Stimulated activated CD8-positive, alpha-beta memory T cell treated with anti-CD3 and anti-CD28 coated beads, Interleukin-4, amount 100 ng/mL, for 1 hour (primary cell): ENCODE results near the gene PLEKHN1.
"Not testable (repeated sequence)": the region's sequence is repeated elsewhere in the genome, so short reads cannot be mapped to it uniquely, and the experiment has no call there.

ENCODE experiments used
- DNase-seq, 2 donors: peaks; one replicate each; pipeline ENCODE4 v3.0.0-alpha.2; 2020; ENCODE audit warnings: low read depth in 2 of 2, low spot score in 1 of 2

The PLEKHN1 gene

DNA sequence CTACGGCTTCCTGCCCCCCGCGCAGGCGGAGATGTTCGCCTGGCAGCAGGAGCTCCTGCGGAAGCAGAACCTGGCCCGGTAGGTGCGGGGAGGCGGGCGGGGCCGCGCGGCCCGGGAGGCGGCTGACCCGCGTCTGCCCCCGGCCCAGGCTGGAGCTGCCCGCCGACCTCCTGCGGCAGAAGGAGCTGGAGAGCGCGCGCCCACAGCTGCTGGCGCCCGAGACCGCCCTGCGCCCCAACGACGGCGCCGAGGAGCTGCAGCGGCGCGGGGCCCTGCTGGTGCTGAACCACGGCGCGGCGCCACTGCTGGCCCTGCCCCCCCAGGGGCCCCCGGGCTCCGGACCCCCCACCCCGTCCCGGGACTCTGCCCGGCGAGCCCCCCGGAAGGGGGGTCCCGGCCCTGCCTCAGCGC lies 23.9 kb upstream of the PLEKHN1 start:
- DNase-seq, result no peak

DNA sequence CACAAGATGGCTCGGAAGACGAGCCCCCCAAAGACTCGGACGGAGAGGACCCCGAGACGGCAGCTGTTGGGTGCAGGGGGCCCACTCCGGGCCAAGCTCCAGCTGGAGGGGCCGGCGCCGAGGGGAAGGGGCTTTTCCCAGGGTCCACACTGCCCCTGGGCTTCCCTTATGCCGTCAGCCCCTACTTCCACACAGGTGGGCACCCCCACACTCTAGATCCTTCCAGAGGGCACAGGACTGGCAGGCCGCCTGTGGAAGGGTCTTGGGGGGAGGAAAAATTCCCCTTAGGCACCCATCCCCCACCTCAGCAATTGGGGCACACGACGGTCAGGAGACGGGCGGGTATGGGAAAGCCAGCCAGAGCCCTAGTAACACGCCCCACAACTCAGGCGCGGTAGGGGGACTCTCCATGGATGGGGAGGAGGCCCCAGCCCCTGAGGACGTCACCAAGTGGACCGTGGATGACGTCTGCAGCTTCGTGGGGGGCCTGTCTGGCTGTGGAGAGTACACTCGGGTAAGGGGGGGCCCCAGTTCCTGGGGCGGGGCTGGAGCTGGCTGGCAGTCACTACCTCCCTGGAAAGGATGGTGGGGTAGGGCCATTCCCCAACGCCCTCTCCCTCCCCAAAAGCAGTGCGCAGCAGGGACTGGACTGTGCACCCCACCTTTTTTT lies 23.3 kb upstream of the PLEKHN1 start:
- no peak for DNase-seq

DNA sequence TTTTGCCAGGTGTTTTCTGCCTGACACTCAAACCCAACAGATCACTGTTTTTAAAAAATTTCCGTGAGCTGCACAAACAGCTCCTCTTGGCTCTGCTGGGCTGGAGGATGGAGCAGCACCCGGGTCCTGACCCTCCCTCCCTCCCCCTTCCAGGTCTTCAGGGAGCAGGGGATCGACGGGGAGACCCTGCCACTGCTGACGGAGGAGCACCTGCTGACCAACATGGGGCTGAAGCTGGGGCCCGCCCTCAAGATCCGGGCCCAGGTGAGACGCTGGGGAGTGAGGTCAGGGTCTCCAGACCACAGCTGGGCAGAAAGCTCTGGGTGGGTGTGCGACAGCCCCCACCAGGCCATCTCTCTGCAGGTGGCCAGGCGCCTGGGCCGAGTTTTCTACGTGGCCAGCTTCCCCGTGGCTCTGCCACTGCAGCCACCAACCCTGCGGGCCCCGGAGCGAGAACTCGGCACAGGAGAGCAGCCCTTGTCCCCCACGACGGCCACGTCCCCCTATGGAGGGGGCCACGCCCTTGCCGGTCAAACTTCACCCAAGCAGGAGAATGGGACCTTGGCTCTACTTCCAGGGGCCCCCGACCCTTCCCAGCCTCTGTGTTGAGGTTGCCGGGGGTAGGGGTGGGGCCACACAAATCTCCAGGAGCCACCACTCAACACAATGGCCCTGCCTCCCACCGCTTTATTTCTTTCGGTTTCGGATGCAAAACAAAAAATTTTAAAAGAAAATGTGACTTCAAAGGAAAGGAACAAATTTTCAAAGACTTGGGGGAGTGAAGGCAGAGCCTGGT lies 22.5 kb upstream of the PLEKHN1 start:
- DNase-seq, result no peak

DNA sequence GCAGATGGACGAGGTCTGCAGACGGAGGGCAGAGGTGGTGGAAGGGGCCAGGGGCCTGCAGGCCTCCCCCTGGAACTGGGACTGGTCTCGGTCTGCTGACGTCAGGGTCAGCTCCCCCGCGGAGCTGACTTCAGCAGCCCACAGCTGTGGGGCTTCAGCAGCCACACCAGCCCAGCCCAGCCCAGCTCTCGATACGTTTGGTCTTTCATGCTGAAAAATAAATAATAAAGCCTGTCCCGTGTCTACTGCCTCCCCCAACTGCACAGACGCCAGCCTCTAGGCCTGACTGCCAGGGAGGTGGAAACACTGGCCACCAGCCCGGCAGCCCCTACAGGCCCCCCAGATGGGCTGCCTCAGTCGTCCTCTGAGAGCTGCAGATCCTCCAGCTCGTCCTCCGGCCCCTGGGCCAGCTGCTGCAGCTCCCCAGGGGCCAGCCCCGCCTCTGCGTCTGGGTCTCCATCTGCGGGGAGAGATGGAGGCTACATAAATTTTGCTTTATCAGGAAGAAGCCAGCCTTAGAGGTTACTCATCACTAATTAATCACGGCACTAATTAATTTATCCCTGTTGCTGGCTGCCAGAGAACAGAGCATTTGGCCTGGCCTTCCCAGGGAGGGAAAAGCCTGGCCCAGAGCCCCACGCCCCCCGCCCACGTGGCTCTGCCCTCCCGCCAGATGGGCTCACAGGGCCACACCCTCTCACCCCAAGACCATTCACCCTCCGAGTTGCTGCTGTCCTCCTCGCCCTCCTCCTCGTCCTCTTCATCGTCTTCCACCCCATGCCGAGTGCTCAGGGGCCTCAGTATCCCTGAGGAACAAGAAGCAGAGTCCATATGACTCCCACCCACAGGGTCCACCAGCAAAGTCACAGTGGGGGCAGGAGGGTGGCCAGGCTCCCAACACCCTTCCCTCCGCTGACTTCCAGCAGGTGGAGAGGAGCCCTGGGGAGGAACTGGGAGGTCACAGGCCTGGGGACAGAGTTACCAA lies 21.6 kb upstream of the PLEKHN1 start:
- DNase-seq, result no peak

DNA sequence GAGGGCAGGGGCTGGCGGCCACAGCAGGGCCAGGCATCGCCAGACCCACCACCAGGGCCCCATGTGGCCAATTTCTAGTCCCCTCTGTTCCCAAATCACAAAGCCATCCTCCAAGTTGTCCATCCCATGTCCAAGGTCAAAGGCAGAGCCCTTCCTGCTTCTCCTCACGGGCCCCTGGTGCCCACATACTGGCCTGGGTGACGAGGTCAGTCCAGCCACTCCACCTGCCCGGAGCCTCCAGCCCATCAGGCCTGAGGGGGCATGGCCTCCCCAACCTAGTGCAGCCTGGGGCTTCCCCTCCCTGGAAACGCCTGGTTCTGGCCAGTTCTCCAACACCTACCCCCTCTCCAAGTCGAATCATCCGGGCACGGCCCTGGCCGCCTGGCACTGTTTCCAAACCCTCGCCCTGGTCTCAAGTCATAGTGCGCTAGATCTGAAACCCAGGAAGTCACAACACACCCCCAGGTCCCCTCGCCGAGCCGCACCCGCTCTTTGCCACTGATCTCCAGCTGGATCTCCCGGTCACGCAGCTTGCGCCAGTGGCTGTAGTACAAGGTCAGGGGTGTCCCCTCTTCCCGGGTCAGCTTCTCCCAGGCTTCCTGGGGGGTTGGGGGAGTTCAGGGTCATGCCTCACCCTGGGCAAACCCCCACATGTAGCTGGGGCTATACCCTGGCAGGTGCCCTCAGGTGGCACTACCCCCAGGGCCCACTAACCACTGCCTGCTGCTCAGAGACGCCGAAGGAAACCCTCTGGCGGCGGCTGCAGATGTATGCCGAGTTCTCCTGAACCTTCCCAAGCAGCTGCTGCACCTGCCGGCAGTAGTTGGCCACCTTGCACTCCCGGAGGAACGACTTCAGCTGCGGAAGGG lies 20.4 kb upstream of the PLEKHN1 start:
- DNase-seq, result no peak

DNA sequence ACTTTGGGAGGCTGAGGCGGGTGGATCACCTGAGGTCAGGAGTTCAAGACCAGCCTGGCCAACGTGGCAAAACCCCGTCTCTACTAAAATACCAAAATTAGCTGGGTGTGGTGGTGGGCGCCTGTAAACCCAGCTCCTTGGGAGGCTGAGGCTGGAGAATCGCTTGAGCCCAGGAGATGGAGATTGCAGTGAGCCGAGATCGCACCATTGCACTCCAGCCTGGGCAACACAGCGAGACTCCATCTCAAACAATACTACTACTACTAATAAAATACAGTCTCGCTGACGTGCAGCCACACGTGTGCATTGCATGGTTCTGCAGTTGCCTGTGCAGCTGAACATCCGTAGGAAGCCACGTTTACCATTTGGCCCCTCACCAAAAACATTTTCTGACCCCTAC lies 19.5 kb upstream of the PLEKHN1 start:
- DNase-seq, result not testable (repeated sequence)

DNA sequence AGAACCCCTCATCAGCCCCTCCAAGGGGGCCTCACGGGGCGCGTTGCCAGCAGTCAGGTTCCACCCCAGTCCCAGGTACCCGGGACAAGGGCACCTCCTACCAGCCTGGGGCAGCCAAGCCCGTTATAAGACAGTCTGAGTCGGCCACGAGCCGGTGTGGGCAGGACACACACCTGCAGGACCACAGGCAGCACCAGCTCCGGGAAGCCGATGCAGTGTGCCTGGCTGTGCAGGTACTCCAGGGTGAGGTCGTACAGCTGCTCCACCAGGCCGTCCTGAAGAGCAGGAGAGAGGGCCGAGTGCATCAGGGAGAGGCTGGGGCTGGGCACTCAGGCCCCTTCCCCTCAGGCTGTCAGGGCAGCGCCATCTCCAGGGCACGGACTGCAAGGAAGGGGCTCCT lies 18.3 kb upstream of the PLEKHN1 start:
- no peak for DNase-seq

DNA sequence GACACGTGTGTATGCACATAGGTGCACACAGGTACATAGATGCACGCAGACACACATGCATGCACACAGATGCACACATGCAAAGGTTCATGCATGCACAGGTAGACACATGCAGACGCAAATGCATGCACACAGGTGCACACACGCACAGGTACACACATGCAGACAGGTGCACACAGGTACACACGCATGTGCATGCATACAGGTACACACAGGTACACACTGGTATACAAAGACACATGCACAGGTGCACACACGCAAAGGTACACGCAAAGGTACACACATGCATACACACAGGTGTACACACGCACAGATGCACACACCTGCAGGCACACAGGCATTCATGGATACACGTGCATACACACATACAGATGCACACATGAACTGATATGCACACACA lies 16.0 kb upstream of the PLEKHN1 start:
- DNase-seq, result no peak

DNA sequence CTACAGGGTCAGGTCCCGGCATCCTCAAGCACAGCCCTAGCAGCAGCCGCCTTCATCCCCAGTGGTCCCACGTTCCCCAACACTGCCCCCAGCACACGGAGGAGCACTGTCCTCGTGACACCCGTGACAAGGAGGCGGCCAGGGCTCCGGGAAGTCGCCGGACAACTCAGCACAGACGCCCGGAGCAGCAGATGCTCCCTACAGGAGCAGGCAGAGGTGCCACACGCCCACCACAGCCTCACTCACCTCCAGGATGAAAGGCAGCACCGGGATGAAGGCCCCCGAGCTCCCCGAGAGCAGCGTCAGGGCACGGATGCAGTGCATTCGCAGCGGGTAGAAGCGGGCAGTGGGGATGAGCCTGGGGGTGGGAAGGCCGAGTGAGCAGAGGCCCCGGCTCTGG lies 15.4 kb upstream of the PLEKHN1 start:
- DNase-seq, result no peak

DNA sequence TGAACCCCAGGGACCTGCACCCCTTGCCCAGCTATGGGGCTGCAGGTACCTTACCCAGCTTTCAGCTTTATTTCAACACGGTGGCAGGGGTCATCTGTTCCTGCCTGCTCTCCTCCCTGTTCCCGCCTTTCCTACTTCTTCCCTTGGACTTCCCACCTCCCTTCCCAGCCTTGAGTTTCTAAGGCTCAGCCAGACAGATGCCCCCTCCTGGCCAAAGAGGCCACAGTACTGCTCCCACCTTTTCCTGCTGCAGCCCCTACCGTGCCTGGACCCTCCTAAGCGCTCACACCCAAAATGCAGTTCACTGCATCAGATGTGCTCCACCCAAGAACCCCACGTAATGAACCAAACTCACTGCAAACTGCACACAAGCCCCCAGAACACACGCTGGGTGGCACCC lies 14.9 kb upstream of the PLEKHN1 start:
- no peak for DNase-seq

DNA sequence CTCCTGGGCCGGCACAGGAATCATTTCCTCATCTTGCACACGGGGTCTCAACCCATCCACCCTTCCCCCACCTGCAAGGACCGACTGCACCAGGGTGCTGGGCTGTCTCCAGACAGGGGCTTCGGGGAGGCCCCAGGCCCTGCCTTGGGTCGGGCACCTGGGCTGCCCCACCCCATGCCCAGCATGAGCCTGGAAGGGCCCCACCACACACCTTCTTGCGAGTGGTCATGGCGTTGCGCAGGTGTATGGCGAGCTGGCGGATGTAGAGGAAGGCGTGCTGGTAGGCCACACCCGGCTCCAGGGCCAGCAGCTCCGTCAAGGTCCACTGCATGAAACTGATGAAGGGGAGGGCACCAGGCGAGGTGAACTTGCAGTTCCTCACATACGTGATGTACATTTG lies 14.1 kb upstream of the PLEKHN1 start:
- no peak for DNase-seq

DNA sequence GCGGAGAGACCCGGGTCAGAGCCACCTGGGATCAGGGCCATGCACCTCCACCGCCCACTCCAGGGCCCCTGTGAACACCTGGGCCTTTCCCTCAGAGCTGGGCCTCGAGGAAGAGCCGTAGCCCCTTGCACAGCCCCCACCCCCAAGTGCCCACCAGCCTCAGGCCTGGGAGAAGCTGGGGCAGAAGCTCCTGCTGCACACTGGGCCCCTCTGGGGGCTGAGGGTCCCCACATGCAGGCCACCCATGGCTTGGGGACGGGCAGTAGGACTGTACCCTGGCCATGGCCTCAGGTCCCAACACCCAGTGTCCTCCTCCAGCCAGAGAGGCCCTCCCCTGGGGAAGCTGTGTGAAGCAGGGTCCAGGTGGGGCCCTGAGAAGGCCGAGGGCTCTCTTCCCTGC lies 13.7 kb upstream of the PLEKHN1 start:
- no peak for DNase-seq

DNA sequence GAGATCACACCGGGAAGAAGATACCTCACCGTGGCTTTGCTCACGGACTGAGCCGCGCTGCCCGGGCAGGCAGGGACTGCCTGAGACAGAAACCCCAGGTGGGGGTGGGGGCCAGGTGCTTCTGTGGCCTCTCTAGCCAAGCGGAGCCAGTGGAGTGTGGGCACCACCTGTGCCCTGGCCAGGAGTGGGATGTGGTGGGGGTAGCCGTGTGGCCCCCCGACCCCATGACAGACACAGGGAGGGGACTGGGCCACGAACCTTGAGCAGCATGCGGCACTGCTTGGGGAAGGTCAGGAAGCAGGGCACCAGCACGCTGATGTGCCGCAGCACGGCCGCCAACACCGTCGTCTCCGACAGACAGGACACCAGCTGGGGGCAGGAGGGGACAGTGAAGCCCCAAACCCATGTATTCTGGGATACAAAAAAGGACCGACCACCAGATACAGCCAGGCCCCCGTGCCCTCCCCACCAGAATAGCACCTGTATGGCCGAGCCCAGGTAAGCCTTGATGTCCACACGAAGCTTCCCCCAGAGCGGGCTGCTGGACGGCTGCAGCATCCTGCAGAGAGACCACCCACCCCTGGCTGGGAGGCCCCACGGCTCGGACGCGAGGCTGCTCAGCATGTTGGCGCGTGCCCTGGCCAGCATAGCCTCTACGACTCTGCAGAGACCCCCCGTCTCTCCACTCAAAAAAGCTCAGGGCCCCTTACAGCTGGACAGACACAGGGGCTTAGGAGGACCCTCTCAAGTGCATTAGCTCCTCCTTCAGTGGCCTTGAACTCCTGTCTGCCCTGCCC lies 12.6 kb upstream of the PLEKHN1 start:
- DNase-seq, result no peak

DNA sequence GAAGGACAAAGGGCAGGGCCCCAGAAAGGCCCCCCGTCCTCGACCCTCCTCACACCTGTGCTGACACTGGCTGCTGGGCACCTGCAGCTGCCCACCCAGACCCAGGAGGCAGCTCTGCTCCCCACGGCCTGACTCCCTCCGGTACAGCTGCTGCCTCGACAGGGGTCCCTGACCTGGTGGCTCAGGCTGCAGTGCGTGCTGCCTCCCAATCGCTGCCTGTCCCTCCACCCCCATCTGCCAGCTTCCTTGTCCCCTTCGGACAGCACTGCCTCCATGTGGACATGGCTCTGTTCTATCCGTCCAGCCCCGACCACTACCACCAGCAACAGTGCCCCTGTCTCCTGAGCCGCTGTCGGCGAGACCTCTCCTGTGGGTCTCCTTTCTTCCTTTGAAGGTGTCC lies 11.4 kb upstream of the PLEKHN1 start:
- DNase-seq, result no peak

DNA sequence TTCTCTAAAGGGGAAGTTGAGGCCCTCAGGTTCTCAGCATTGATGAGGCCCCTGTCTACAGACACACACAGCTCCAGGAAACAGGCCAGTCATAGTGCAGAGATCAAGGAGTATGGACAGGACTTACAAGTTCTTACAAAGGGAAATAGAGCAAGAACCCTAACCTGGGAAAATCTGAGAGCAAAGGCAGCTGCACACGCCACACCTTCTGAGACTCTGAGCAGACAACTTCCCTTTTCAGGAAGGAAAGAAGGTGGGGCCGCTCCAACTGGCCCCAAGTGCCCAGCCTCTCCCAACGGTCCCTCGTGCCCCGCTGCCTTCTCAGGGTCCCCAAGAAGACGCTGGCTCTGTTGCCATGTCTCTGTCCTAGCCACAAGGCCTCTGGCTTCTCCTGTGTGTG lies 10.8 kb upstream of the PLEKHN1 start:
- DNase-seq, result no peak

DNA sequence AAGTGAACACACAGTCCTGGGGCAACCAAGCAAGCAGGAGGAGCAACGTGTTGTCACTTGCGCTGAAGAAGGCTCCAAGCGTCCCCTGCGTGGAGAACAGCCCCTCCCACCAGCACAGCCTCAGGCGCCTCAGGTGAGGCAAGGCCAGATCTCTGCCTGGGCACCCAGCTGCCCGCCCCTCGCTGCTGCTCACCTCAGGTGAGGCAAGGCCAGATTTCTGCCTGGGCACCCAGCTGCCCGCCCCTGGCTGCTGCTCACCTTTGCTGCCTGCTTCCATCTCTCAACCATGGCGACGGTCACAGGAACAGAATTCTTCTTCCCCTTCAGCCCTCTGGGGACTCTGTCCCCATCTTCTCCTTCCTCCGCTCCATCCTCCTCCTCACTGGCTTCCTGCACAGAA lies 9.6 kb upstream of the PLEKHN1 start:
- no peak for DNase-seq

DNA sequence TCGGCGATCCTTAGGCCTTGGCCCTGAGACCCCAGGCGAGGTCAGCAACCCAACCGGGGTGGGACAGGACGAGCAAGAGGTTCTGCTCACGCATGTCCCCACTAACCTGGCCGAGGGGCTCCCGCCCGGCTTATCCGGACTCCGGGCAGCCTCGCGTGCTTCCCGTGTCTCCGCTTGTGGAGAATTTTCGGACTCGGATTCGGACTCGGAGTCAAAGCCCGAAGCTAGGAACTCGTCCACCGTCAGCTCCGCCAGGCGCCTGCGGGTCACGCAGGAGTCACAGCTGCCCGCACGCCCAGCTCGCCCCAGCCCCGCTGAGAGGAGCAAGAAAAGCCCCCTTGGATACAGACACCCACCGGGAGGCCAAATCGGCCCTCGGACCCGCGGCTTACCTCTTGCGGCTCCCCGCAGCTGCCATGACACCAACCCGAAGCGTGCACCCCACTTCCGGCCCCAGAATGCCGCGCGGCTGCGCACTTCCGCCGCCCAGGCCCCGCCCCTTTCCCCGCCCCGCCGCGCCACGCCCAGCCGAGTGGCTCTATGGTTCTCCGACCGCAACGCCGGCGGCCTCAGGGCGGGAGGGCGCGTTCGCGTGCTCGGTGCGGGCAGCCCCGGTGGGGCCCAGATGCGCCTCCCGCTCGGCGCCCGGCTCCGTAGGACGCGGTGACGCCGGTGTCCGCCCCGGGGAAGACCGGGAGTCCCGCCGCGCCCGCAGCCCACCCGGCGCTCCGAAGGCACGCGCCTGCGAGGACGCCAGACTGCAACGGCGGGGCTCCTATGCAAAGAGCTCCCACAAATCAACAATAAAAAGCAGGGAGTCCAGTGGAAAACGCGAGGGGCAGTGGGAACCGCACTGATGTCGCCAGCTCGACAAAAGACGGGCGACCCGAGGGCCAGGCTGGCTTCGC lies 7.2 kb upstream of the PLEKHN1 start, which contains the start of gene NOC2L:
Gene NOC2L (minus strand): TSS at position 434 of the 908 bp plus-strand sequence. CDS start 16 bp downstream, at position 418.
- DNase-seq, result peak; percentile 95 to 97

DNA sequence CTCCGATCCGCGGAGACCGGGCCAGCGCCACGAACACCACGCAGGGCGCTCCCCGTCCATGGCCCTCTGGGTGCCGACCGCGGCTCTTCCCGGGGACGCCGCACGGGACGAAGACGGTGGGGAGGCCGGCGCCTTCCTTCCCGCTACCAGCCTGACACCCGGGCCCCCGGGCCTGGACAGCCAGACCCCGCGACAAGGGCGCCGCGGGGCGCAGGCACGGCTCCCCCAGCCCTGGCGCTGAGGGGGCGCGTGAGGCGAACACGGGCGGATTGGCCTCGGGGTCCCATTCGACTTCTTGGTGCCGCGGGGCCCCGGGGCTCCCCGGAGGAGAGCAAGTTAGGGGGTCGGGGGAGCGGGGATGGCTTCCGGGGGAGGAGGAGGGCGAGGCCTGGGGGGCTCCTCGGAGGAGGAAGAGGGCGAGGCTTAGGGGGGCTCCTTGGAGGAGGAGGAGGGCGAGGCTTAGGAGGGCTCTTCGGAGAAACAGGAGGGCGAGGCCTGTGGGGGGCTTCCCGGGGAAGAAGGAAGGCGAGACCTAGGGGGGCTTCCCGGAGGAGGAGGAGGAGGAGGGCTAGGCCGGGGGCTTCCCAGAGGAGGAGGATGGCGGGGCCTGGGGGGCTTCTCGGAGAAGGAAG lies 6.4 kb upstream of the PLEKHN1 start:
- DNase-seq, result no peak
